SHP77 treated with DMSO at 0.1 percent for 48 hours (cell line): ENCODE measurements around the gene KIF3A.

Experiments used
- DNase-seq: peaks from one replicate; lab custom pipeline; 2025; lab: John Stamatoyannopoulos, UW

Gene KIF3A

GRCh38 chr5:132753135-132753987 lies 16.0 kb upstream of the KIF3A start:
- no peak for DNase-seq

GRCh38 chr5:132752581-132753125 lies 15.3 kb upstream of the KIF3A start:
- no peak for DNase-seq

GRCh38 chr5:132751971-132752580 lies 14.7 kb upstream of the KIF3A start:
- no peak for DNase-seq

GRCh38 chr5:132751444-132751843 lies 14.1 kb upstream of the KIF3A start:
- no peak for DNase-seq

GRCh38 chr5:132750471-132751230 lies 13.3 kb upstream of the KIF3A start:
- no peak for DNase-seq

GRCh38 chr5:132749506-132749905 lies 12.2 kb upstream of the KIF3A start:
- no peak for DNase-seq

GRCh38 chr5:132748522-132749000 lies 11.2 kb upstream of the KIF3A start:
- no peak for DNase-seq

- DNase-seq: no peak
Measured at GRCh38 chr5:132747616-132748440, 10.5 kb upstream of the KIF3A start.

GRCh38 chr5:132746954-132747615 lies 9.7 kb upstream of the KIF3A start, which contains the start of gene CCNI2:
Gene CCNI2 (plus strand): TSS chr5:132747426. CDS start chr5:132747496, 70 bp downstream.
- DNase-seq: no peak

GRCh38 chr5:132746592-132746953 lies 9.2 kb upstream of the KIF3A start:
- no peak for DNase-seq

- no peak for DNase-seq
Measured at GRCh38 chr5:132744659-132745058, 7.3 kb upstream of the KIF3A start.

- DNase-seq: no peak
Measured at GRCh38 chr5:132742626-132743025, 5.3 kb upstream of the KIF3A start.

- DNase-seq: no peak
Measured at GRCh38 chr5:132742158-132742557, 4.8 kb upstream of the KIF3A start.

GRCh38 chr5:132739232-132739631 lies 1.9 kb upstream of the KIF3A start:
- no peak for DNase-seq

GRCh38 chr5:132737982-132738681 lies 786 bp upstream of the KIF3A start:
- no peak for DNase-seq

GRCh38 chr5:132734687-132735086 lies 2.7 kb downstream of the KIF3A start:
- no peak for DNase-seq

- no peak for DNase-seq
Measured at GRCh38 chr5:132733499-132734148, 3.7 kb downstream of the KIF3A start.

GRCh38 chr5:132729896-132730295 lies 7.5 kb downstream of the KIF3A start:
- no peak for DNase-seq

- DNase-seq: no peak
Measured at GRCh38 chr5:132725745-132726144, 11.6 kb downstream of the KIF3A start.
